GM23248 (cell line): ENCODE results near the gene MAPK6. TPM values are rescaled to one million over a fixed set of nuclear protein-coding genes. Genes with fewer than 3 reads are reported as not detected.
A peak's percentile ranks its signal among the peaks of the same experiment; 100 is the strongest.

ENCODE experiments used
- DNase-seq: peaks from one replicate; pipeline ENCODE4 v3.0.0-alpha.2; 2015
- H2AFZ ChIP-seq: fragments of 200-600 bp; sonication (generic); 2 replicates; pipeline ENCODE4 v1.6.1; 2016; ENCODE audit warnings: antibody characterized with exemption
- H3F3A ChIP-seq: fragments of 200-600 bp; sonication (generic); 2 replicates; pipeline ENCODE4 v1.6.1; 2016; ENCODE audit warnings: mild to moderate bottlenecking, antibody characterized with exemption, mixed run types; ENCODE audit not compliant: insufficient read depth
- H3K27ac ChIP-seq: fragments of 200-600 bp; sonication (generic); 2 replicates; pipeline ENCODE4 v1.5.1; 2016; ENCODE audit warnings: mild to moderate bottlenecking
- H3K27me3 ChIP-seq: fragments of 200-600 bp; sonication (generic); replicated peaks from 2 replicates; pipeline ENCODE4 v1.6.1; 2016; ENCODE audit warnings: mild to moderate bottlenecking; ENCODE audit not compliant: insufficient read depth
- H3K36me3 ChIP-seq: fragments of 200-600 bp; sonication (generic); 2 replicates; pipeline ENCODE4 v1.6.1; 2016; ENCODE audit warnings: low read depth, mild to moderate bottlenecking
- H3K4me1 ChIP-seq: fragments of 200-600 bp; sonication (generic); 2 replicates; pipeline ENCODE4 v1.6.1; 2016; ENCODE audit warnings: mild to moderate bottlenecking; ENCODE audit not compliant: insufficient read depth
- H3K4me2 ChIP-seq: fragments of 200-600 bp; sonication (generic); one replicate; pipeline ENCODE4 v1.6.1; 2016; ENCODE audit warnings: mild to moderate bottlenecking; ENCODE audit not compliant: unreplicated experiment
- H3K4me3 ChIP-seq: fragments of 200-600 bp; sonication (generic); 2 replicates; pipeline ENCODE4 v1.5.1; 2016; ENCODE audit warnings: mild to moderate bottlenecking
- H3K79me2 ChIP-seq: fragments of 200-600 bp; sonication (generic); 2 replicates; pipeline ENCODE4 v1.6.1; 2016; ENCODE audit warnings: mild to moderate bottlenecking; ENCODE audit not compliant: insufficient read depth
- H3K9ac ChIP-seq: fragments of 200-600 bp; sonication (generic); 2 replicates; pipeline ENCODE4 v1.6.1; 2016; ENCODE audit warnings: mild to moderate bottlenecking
- H3K9me2 ChIP-seq: fragments of 200-600 bp; sonication (generic); 2 replicates; pipeline ENCODE4 v1.6.1; 2016; ENCODE audit warnings: mixed run types, mild to moderate bottlenecking, moderate library complexity; ENCODE audit not compliant: insufficient read depth
- H3K9me3 ChIP-seq: fragments of 200-600 bp; sonication (generic); one replicate; pipeline ENCODE4 v1.6.1; 2017; ENCODE audit warnings: low read depth
- H4K20me1 ChIP-seq: fragments of 200-600 bp; sonication (generic); 2 replicates; pipeline ENCODE4 v1.6.0; 2016; ENCODE audit not compliant: insufficient read depth
- EZH2 ChIP-seq: fragments of 200-600 bp; sonication (generic); IDR thresholded peaks from 2 replicates; pipeline ENCODE4 v1.6.1; 2018; ENCODE audit warnings: antibody characterized with exemption, mild to moderate bottlenecking; ENCODE audit not compliant: insufficient read depth, poor library complexity, severe bottlenecking
- EZH2phosphoT487 ChIP-seq: fragments of 200-600 bp; sonication (generic); IDR thresholded peaks from 2 replicates; pipeline ENCODE4 v1.6.1; 2018; ENCODE audit warnings: antibody characterized with exemption, moderate library complexity, mild to moderate bottlenecking, low read depth; ENCODE audit not compliant: insufficient read depth
- WGBS, 2 experiments: methylation state at CpG; one replicate each; pipeline ENCODE4 v1.1.6; 2015 to 2017; ENCODE audit warnings: low lambda C conversion rate in 2 of 2, low coverage in 1 of 2; ENCODE audit errors: missing lambda C conversion rate in 2 of 2; 5-methylcytosine and 5-hydroxymethylcytosine counted together
- in situ Hi-C: fragments of 300-500 bp; cut with MboI; formaldehyde crosslinking; loops from 2 replicates; pipeline ENCODE4 v1.15.0; 2020
- polyA plus RNA-seq: library from polyadenylated mRNA; unstranded; fragments of >200 nt; fragmentation: Nextera tagmentation; extraction: Ambion mirVana; gene quantifications from 2 replicates; pipeline ENCODE4 v1.2.1, GENCODE V29; 2016
- total RNA-seq: library from RNA; depleted of rRNA; stranded (reverse); fragments of >200 nt; shearing (Covaris generic); gene quantifications from 2 replicates; pipeline ENCODE4 v1.2.3, GENCODE V29; 2014

MAPK6 gene
- total and polyA plus RNA-seq, 2 experiments from 2014 or later: 36.5 to 69.3 TPM

DNA sequence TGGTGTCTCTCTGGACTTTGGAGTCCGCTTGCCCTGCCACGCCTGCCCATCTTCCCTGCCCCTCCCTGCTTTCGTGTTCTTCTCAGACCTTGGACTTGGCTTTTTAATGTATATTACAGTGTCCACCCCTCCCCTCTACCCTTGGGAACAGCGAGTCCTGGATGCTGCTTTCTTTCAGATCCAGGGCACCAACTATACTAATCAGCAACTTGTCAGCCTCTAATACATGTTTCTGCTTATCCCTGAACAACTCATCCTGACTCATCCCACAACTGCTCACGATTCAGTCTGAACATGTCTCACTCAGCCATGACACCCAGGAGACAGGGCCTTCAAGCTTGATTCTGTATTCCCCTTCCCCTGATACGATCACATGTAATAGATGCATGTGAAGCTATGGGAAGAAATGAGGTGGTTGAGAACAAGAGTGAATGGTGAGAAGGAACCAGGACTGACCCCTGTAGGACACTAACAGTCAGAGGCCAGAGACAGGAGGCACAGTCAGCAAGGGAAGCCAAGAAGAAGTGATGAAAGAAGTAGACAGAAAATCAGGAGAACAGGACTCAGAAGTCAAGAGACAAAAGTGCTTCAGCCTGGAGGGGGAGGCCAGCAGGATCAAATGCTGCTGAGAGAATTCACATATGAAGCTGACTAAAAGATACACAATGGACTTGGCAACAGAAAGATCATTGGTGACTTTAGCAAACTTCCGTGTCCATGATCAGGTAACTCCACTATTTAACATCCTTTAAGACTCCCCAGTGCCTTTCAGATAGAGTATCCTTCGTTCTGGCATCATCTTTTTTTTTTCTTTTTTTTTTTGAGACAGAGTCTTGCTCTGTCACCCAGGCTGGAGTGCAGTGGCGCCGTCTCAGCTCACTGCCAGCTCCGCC is 58.1 kb downstream of the MAPK6 start:
- in situ Hi-C loops: no loop called here
- no peaks in the 10 kb centered on the region for H3K27me3 ChIP-seq
- H3K9me2 ChIP-seq: no peaks in the 10 kb centered on the region
- peak overlapping the region; percentile 63 for H3K4me2 ChIP-seq
- H3F3A ChIP-seq: peaks cover 15% of the 10 kb centered on the region; the same call in 1 of the 2 replicates
- H3K4me1 ChIP-seq: peaks cover 29% of the 10 kb centered on the region
- no peaks in the 10 kb centered on the region for H3K36me3 ChIP-seq
- no peaks in the 10 kb centered on the region for H3K79me2 ChIP-seq
- no peaks in the 10 kb centered on the region for H3K9me3 ChIP-seq
- WGBS, 2 experiments: 44 to 49% methylated on average over 11 of the region's 11 CpGs
- no peak for TF ChIP-seq EZH2phosphoT487
- no peak for TF ChIP-seq EZH2
- H3K9ac ChIP-seq: peak overlapping the region; percentile 61
- no peak overlapping the region; the same call in 1 of the 2 replicates for H3K4me3 ChIP-seq
- peak overlapping the region; percentile 73 for H2AFZ ChIP-seq
- H4K20me1 ChIP-seq: no peaks in the 10 kb centered on the region
- peak overlapping the region; percentile 82 for H3K27ac ChIP-seq
- peak; percentile 88 for DNase-seq

DNA sequence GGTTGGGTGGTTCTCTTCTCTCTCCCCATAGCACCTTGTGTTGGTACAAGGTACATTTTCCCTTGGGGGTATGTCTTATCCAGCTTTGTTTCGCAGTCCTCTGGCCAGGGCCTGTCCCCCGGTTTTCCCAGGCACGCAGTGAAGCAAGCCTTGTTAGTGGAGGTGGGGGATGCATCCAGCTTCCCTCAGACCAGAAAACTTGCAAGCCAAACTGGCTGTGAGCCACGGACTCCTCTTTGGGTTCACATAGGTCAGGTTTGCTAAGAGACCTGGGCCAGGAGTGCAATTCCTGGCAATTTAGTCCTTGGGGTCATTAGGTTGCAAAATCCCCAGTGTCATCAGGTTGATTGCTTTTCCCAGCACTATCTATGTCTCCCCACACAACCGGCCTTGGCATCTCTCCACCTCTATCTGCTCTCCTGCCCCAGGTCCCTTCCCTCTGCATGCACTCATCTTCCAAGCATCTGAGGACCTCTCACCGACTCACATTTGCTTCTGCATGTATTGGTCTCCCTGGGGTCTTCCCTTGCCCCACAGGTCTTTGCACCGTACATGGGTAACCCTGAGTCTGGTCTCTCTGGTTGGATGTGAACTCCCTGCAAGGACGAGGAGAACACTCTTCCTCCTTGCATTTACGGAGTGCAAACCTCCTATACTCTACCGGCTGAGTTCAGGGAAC is 59.3 kb downstream of the MAPK6 start:
- Histone ChIP-seq H3K4me1 (peaks cover 29% of the 10 kb centered on the region), H3F3A (peaks cover 15% of the 10 kb centered on the region; the same call in 1 of the 2 replicates), H3K9me2 (no peaks in the 10 kb centered on the region), H2AFZ (peak overlapping the region; percentile 17; the same call in 1 of the 2 replicates), H3K27me3 (no peaks in the 10 kb centered on the region), H3K4me3 (no peak overlapping the region), H3K79me2 (no peaks in the 10 kb centered on the region), H4K20me1 (no peaks in the 10 kb centered on the region), H3K27ac (no peak overlapping the region), H3K9me3 (no peaks in the 10 kb centered on the region), H3K4me2 (no peak overlapping the region), H3K36me3 (no peaks in the 10 kb centered on the region), H3K9ac (no peak overlapping the region)
- in situ Hi-C loops: no loop called here
- TF ChIP-seq EZH2 (no peak), EZH2phosphoT487 (no peak)
- 82% methylated on average over 10 of the region's 10 CpGs for WGBS, 2 experiments
- DNase-seq: no peak

DNA sequence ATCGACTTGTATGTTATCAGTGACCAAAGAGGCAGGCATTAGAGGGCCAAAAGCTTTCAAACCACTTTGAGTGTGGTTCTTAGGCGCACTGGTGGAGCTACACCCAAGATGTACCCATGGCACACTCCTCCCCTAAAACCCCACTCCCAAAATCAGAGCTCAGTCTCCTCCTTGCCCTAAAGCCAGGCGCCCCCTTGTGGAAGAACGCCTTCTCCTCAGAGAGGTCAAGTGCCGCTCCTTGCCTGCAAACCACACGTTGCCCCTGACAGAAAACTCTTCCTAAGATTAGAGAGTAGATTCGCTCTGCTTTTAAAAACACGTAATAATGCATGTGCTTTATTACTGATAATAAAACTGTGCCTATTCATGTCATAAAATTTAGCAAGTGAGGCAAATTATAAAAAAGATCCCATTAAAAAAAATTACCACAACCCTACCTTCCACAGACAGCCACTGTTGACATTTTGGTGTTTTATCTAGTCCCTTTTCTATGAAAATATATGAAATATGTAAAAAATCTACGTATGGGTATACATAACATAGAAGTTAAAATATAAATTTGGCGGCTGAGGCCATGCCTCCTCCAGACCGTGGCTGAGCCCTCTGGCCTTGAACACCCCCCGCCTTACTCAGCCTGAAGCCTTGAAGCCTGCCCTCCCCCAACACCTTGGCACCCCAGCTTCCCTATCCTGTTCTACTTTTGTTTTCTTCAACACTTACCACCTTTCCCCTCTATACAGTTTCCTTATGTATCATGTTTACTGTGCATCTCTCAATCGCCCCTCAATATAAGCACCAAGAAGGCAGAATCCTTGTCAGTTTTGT is 60.1 kb downstream of the MAPK6 start:
- Histone ChIP-seq H3K27me3 (no peaks in the 10 kb centered on the region), H3K4me1 (peaks cover 29% of the 10 kb centered on the region), H2AFZ (peak overlapping the region; percentile 17; the same call in 1 of the 2 replicates), H4K20me1 (no peaks in the 10 kb centered on the region), H3K79me2 (no peaks in the 10 kb centered on the region), H3K4me2 (no peak overlapping the region), H3K9me3 (no peaks in the 10 kb centered on the region), H3K4me3 (no peak overlapping the region), H3F3A (peaks cover 15% of the 10 kb centered on the region; the same call in 1 of the 2 replicates), H3K9me2 (no peaks in the 10 kb centered on the region), H3K36me3 (no peaks in the 10 kb centered on the region), H3K9ac (no peak overlapping the region), H3K27ac (no peak overlapping the region)
- 50 to 53% methylated on average over 13 of the region's 13 CpGs for WGBS, 2 experiments
- in situ Hi-C loops: no loop called here
- DNase-seq: peak; percentile 79
- TF ChIP-seq EZH2phosphoT487 (no peak), EZH2 (no peak)

DNA sequence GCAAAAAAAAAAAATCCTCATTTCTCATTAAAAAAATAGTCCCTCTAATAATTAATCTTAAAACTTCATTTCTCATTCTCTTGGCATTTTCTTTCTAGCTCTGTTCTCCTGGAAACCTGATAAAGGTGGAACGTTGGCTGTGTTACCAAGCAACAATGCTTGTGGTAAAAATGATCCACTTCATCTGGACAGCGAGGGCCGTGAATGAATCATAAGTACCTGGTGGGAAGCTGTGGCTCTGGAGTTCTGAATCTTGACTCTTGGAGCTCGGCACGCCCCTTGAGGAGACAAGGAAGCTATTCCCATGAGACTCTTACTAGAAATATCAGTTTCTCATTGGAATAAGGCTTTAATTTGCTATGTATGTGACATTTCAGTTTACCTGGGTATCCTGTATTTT is 61.0 kb downstream of the MAPK6 start:
- no peaks in the 10 kb centered on the region for H3K9me2 ChIP-seq
- no peak overlapping the region for H3K27ac ChIP-seq
- H3K4me3 ChIP-seq: no peak overlapping the region
- in situ Hi-C loops: no loop called here
- no peak overlapping the region for H3K9ac ChIP-seq
- H3F3A ChIP-seq: peaks cover 15% of the 10 kb centered on the region; the same call in 1 of the 2 replicates
- TF ChIP-seq EZH2phosphoT487: no peak
- no peak for TF ChIP-seq EZH2
- H4K20me1 ChIP-seq: no peaks in the 10 kb centered on the region
- no peaks in the 10 kb centered on the region for H3K79me2 ChIP-seq
- no peaks in the 10 kb centered on the region for H3K27me3 ChIP-seq
- peaks cover 29% of the 10 kb centered on the region for H3K4me1 ChIP-seq
- DNase-seq: no peak
- no peaks in the 10 kb centered on the region for H3K9me3 ChIP-seq
- no peak overlapping the region for H3K4me2 ChIP-seq
- no peak overlapping the region for H2AFZ ChIP-seq
- H3K36me3 ChIP-seq: no peaks in the 10 kb centered on the region
- 84 to 92% methylated on average over 5 of the region's 5 CpGs for WGBS, 2 experiments
